Smooth muscle cell (in vitro differentiated cells): ENCODE data around the gene CXADR. TPM values are rescaled to one million over a fixed set of nuclear protein-coding genes. Genes with fewer than 3 reads are reported as not detected.
A peak's percentile ranks its signal among the peaks of the same experiment; 100 is the strongest.

Source experiments
- DNase-seq: peaks from one replicate; lab custom pipeline; 2025; ENCODE audit not compliant: unreplicated experiment; lab: John Stamatoyannopoulos, UW
- H2AFZ ChIP-seq: fragments of 200-600 bp; sonication (generic); 2 replicates; pipeline ENCODE4 v1.6.0; 2016; ENCODE audit warnings: antibody characterized with exemption, low read depth, mild to moderate bottlenecking
- H3F3A ChIP-seq: fragments of 200-600 bp; sonication (generic); 2 replicates; pipeline ENCODE4 v1.6.0; 2017; ENCODE audit warnings: antibody characterized with exemption, low read depth
- H3K27ac ChIP-seq: fragments of 200-600 bp; sonication (generic); 2 replicates; pipeline ENCODE4 v1.5.1; 2016; ENCODE audit warnings: low read depth, mild to moderate bottlenecking
- H3K27me3 ChIP-seq: fragments of 200-600 bp; sonication (generic); 2 replicates; pipeline ENCODE4 v1.6.1; 2016; ENCODE audit warnings: low read depth, mild to moderate bottlenecking
- H3K36me3 ChIP-seq: fragments of 200-600 bp; sonication (generic); 2 replicates; pipeline ENCODE4 v1.5.1; 2016; ENCODE audit warnings: low read depth
- H3K4me1 ChIP-seq: fragments of 200-600 bp; sonication (generic); 2 replicates; pipeline ENCODE4 v1.5.1; 2016; ENCODE audit warnings: low read depth
- H3K4me2 ChIP-seq: fragments of 200-600 bp; sonication (generic); 2 replicates; pipeline ENCODE4 v1.6.0; 2016; ENCODE audit warnings: mild to moderate bottlenecking
- H3K4me3 ChIP-seq: fragments of 200-600 bp; sonication (generic); 2 replicates; pipeline ENCODE4 v1.5.1; 2016; ENCODE audit warnings: mild to moderate bottlenecking
- H3K79me2 ChIP-seq: fragments of 200-600 bp; sonication (generic); 2 replicates; pipeline ENCODE4 v1.6.0; 2016; ENCODE audit warnings: low read depth, mild to moderate bottlenecking
- H3K9ac ChIP-seq: fragments of 200-600 bp; sonication (generic); 2 replicates; pipeline ENCODE4 v1.6.0; 2016; ENCODE audit warnings: low read depth
- H3K9me3 ChIP-seq: fragments of 200-600 bp; sonication (generic); replicated peaks from 2 replicates; pipeline ENCODE4 v1.5.1; 2016; ENCODE audit warnings: low read depth
- H4K20me1 ChIP-seq: fragments of 200-600 bp; sonication (generic); 2 replicates; pipeline ENCODE4 v1.6.0; 2016; ENCODE audit warnings: low read depth
- WGBS: methylation state at CpG from one replicate; pipeline ENCODE4 v1.1.7; 2016; ENCODE audit warnings: low lambda C conversion rate; 5-methylcytosine and 5-hydroxymethylcytosine counted together
- polyA plus RNA-seq: library from polyadenylated mRNA; unstranded; fragments of >200 nt; fragmentation: Nextera tagmentation; extraction: Ambion mirVana; gene quantifications from 2 replicates; pipeline ENCODE4 v1.2.1, GENCODE V29; 2016
- total RNA-seq: library from RNA; depleted of rRNA; stranded (reverse); fragments of >200 nt; gene quantifications from 2 replicates; pipeline ENCODE4 v1.2.3, GENCODE V29; 2014
- TF ChIP-seq, protein P1 (sequence below): fragments of 200-600 bp; sonication (generic); IDR thresholded peaks from 2 replicates; pipeline ENCODE4 v1.5.1; 2017; ENCODE audit warnings: borderline replicate concordance, mild to moderate bottlenecking, antibody characterized with exemption; ENCODE audit not compliant: insufficient read depth, poor library complexity, severe bottlenecking

The CXADR gene
- total and polyA plus RNA-seq, 2 experiments from 2014 or later, result 19.5 to 42.0 TPM

DNA sequence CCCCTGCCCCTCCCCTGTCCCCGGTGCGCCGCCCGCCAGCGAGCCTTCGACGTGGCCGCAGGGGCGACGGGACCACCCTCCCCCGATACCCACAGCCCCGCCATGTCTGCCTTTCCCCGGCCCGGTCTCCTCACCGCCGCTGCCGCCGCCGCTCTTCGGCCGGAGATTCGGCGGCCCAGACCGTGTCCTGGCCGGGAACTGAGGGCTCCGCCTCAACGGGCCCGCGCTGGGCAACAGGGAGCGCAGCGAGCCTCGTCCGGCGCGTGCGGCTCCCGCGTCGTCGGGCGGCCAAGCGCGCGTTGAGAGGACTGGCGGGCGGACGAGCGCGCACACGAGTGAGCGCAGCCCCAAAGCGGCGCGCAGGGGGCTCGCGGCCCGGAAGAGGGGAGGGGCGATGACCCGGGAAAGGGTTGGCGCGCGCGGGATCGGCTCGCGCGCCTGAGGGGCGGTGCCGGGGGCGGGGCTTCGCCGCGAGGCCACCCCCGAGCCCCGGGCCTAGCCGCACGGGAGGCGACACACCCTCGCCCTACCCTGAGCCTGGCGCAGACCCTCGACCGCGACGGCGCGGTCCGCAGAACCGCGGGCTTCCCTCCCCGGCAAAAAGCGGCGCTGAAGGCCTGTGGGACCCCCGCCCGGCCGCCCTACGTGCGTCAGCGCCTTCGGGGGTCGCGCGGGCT lies 99.9 kb downstream of the CXADR start, which contains the start of gene BTG3:
Gene BTG3, minus strand, starts transcription at position 337 of the 677 bp plus-strand sequence. CDS start 3,757 bp downstream, outside the sequence.
- TF ChIP-seq, protein P1, sequence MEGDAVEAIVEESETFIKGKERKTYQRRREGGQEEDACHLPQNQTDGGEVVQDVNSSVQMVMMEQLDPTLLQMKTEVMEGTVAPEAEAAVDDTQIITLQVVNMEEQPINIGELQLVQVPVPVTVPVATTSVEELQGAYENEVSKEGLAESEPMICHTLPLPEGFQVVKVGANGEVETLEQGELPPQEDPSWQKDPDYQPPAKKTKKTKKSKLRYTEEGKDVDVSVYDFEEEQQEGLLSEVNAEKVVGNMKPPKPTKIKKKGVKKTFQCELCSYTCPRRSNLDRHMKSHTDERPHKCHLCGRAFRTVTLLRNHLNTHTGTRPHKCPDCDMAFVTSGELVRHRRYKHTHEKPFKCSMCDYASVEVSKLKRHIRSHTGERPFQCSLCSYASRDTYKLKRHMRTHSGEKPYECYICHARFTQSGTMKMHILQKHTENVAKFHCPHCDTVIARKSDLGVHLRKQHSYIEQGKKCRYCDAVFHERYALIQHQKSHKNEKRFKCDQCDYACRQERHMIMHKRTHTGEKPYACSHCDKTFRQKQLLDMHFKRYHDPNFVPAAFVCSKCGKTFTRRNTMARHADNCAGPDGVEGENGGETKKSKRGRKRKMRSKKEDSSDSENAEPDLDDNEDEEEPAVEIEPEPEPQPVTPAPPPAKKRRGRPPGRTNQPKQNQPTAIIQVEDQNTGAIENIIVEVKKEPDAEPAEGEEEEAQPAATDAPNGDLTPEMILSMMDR, result no peak
- H3K4me1 ChIP-seq, result peaks cover 8% of the 10 kb centered on the region
- peak within 1 kb of the TSS; percentile 91 for H3K4me3 ChIP-seq
- WGBS, result 2% methylated on average over 81 of the region's 102 CpGs
- H2AFZ ChIP-seq, result peak within 1 kb of the TSS; percentile 85
- H3K27me3 ChIP-seq, result no peaks in the 10 kb centered on the region
- peaks cover 16% of the 10 kb centered on the region for H3F3A ChIP-seq
- H3K9me3 ChIP-seq, result no peaks in the 10 kb centered on the region
- H4K20me1 ChIP-seq, result peaks cover 34% of the 10 kb centered on the region
- H3K79me2 ChIP-seq, result peaks cover 36% of the 10 kb centered on the region
- H3K9ac ChIP-seq, result peak within 1 kb of the TSS; percentile 99
- DNase-seq, result peak; percentile 59
- peak within 1 kb of the TSS; percentile 97 for H3K4me2 ChIP-seq
- peak within 1 kb of the TSS; percentile 99 for H3K27ac ChIP-seq
- H3K36me3 ChIP-seq, result no peaks in the 10 kb centered on the region

DNA sequence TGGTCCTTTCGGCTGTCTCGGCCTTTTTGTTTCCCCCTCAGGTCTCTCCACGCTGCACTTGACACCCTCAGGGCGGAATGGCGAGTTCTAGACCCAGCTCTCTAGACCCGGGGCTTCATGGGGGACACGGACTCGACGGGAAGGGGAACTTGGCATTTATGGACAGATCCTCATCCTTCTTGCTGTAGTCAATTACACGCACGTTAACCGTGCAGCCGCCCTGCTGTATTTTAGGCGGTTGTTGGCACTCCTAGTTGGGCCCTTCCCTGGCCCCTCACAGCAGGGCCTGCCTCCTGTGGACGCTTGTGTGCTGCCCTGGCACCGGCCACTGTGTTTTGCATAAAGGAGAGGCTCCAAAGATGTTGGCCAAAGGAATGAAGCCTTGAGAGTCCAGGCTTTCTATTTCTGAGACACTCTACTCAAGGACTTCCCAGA lies 100.4 kb downstream of the CXADR start:
- TF ChIP-seq, protein P1, result no peak
- 38% methylated on average over 16 of the region's 16 CpGs for WGBS
- peak; percentile 19 for DNase-seq
- peaks cover 8% of the 10 kb centered on the region for H3K4me1 ChIP-seq
- H4K20me1 ChIP-seq, result peaks cover 28% of the 10 kb centered on the region
- H3K9me3 ChIP-seq, result no peaks in the 10 kb centered on the region
- H2AFZ ChIP-seq, result peak overlapping the region; percentile 19
- peak overlapping the region; percentile 91 for H3K4me3 ChIP-seq
- H3K79me2 ChIP-seq, result peaks cover 31% of the 10 kb centered on the region
- H3K4me2 ChIP-seq, result peak overlapping the region; percentile 97
- H3K9ac ChIP-seq, result peak overlapping the region; percentile 99
- H3K27me3 ChIP-seq, result no peaks in the 10 kb centered on the region
- H3K36me3 ChIP-seq, result no peaks in the 10 kb centered on the region
- H3K27ac ChIP-seq, result peak overlapping the region; percentile 4
- H3F3A ChIP-seq, result peaks cover 16% of the 10 kb centered on the region

DNA sequence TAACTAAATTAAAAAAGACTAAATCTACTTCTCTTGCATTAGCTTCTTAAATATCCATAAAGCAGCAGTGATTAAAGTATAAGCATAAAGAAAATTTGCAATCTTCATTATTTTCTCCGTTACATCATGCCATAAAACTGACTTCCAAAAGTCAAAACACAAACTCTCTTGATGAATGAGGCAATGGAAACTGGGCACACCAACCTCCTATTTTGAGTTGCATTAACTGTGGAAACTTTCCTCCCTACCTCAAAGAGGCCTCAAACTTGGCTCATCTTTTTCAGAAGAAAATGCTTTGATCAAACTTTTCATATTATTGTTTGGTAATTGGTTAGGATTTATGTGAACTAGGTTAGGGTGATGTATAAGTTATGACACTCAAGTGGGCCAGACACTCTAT lies 104.0 kb downstream of the CXADR start:
- WGBS, result 97% methylated on average over 1 of the region's 1 CpG
- DNase-seq, result no peak
- peaks cover 6% of the 10 kb centered on the region for H3F3A ChIP-seq
- H3K36me3 ChIP-seq, result no peaks in the 10 kb centered on the region
- H3K4me2 ChIP-seq, result no peak overlapping the region
- H2AFZ ChIP-seq, result no peak overlapping the region
- no peaks in the 10 kb centered on the region for H3K79me2 ChIP-seq
- H3K27me3 ChIP-seq, result no peaks in the 10 kb centered on the region
- no peaks in the 10 kb centered on the region for H4K20me1 ChIP-seq
- no peaks in the 10 kb centered on the region for H3K4me1 ChIP-seq
- no peak overlapping the region for H3K4me3 ChIP-seq
- TF ChIP-seq, protein P1, result no peak
- no peaks in the 10 kb centered on the region for H3K9me3 ChIP-seq
- no peak overlapping the region for H3K9ac ChIP-seq
- H3K27ac ChIP-seq, result no peak overlapping the region

DNA sequence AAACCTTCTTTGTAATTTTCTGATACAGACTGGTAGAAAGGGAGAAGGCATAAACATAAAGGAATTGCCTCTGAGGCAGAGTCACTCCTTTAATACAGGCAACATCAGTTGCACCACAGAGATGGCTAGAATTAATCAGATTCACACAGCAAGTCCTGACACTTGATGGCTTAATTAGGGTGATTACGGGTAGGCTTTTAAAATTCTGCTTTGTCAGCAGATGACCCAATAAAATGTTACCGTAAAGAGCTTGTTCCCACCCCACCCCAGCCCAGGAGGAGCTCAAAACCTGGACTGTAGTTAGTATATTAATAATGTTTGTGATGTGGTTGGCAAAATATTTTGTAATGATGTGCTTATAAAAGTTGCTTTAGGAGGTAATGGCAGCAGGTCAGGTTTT lies 109.2 kb downstream of the CXADR start:
- no peaks in the 10 kb centered on the region for H3K27me3 ChIP-seq
- DNase-seq, result no peak
- H3K4me2 ChIP-seq, result no peak overlapping the region
- no peaks in the 10 kb centered on the region for H3K79me2 ChIP-seq
- no peak overlapping the region for H3K4me3 ChIP-seq
- H3K4me1 ChIP-seq, result no peaks in the 10 kb centered on the region
- no peaks in the 10 kb centered on the region for H3K9me3 ChIP-seq
- no peak overlapping the region for H3K27ac ChIP-seq
- H2AFZ ChIP-seq, result no peak overlapping the region
- H3F3A ChIP-seq, result no peaks in the 10 kb centered on the region
- WGBS, result 43% methylated on average over 2 of the region's 2 CpGs
- no peaks in the 10 kb centered on the region for H3K36me3 ChIP-seq
- no peak overlapping the region for H3K9ac ChIP-seq
- TF ChIP-seq, protein P1, result no peak
- H4K20me1 ChIP-seq, result no peaks in the 10 kb centered on the region
